Sigmoid colon (tissue), 4 donors: Measurements from ENCODE around the gene ALDH16A1.

Experiments
- CTCF ChIP-seq, 4 experiments: fragments of 450-650 bp in 3 of 4; fragments of 200-600 bp in 1 of 4; IDR thresholded peaks; one replicate each; pipeline ENCODE4 v1.5.1; 2016 to 2019; ENCODE audit warnings: antibody characterized with exemption in 4 of 4, mild to moderate bottlenecking in 3 of 4, moderate library complexity in 2 of 4
- EP300 ChIP-seq, 4 donors: sonication (generic); formaldehyde crosslinking; IDR thresholded peaks; one replicate each; pipeline ENCODE4 v1.6.1; 2017; ENCODE audit warnings: antibody characterized with exemption in 4 of 4
- POLR2A ChIP-seq, 2 donors: fragments of 450-650 bp; IDR thresholded peaks; one replicate each; pipeline ENCODE4 v1.6.1; 2016; ENCODE audit warnings: antibody characterized with exemption in 2 of 2, mild to moderate bottlenecking in 2 of 2, moderate library complexity in 2 of 2
- POLR2AphosphoS5 ChIP-seq, 4 donors: sonication (generic); formaldehyde crosslinking; IDR thresholded peaks; one replicate each; pipeline ENCODE4 v1.6.1; 2017; ENCODE audit warnings: antibody characterized with exemption in 4 of 4

DNA sequence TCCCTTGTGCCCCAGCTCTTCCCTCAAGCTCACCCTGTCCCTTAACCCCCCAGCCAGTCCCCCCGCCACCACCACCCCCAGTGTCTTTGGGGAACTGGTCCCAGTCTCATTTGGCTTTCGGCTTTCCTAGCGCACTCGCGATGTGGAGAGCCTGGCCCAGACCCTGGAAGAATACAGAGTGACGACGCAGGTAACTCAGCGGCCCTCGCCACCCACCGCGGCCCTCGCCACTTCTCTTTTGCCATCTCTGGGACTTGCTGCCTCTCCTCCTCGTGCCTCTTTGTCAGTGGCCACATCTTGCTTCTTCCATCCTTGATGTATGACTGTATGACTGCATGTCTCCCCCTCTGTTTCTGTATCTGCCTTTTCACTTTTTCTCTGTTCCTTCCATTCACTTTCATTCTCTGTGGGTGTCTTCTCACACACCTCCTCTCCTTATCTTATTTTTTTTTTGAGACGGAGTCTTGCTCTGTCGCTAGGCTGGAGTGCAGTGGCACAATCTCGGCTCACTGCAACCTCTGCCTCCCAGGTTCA lies 45.5 kb upstream of the ALDH16A1 start:
- TF ChIP-seq POLR2A (IDR thresholded peaks at IDR 0.05) (no peak), CTCF (IDR thresholded peaks at IDR 0.05) (no peak), POLR2AphosphoS5 (IDR thresholded peaks at IDR 0.05) (no peak), EP300 (IDR thresholded peaks at IDR 0.05) (no peak)
